ENCODE results near the gene JOSD1. TPM values are rescaled to one million over a fixed set of nuclear protein-coding genes. Genes with fewer than 3 reads are reported as not detected.

JOSD1 gene
- total and polyA plus RNA-seq, 9 of the 15 experiments (the other 6 are each of a cell fraction or from before 2014, with no cell fraction given): 8.9 to 39.1 (median 30.4) TPM

- TF ChIP-seq CTCF (IDR thresholded peaks at IDR 0.05 in 2 of 3, conservative IDR thresholded peaks at IDR 0.05 in 1 of 3; ENCODE audit: insufficient read depth in 2 of 3, low read depth in 1 of 3, low read length in 3 of 3) (no peak; a peak in 1 of 6 replicates), PHF8 (IDR thresholded peaks at IDR 0.05; ENCODE audit: borderline replicate concordance, low read length) (peak; percentile 66; the same call in 1 of the 2 replicates), NFIC (IDR thresholded peaks at IDR 0.05) (no peak), IRF9 (tag; IDR thresholded peaks at IDR 0.05) (no peak), SETDB1 (IDR thresholded peaks at IDR 0.05; ENCODE audit: low read length) (no peak), CEBPZ (IDR thresholded peaks at IDR 0.05; ENCODE audit: borderline replicate concordance, low read depth, low read length) (no peak), ETV1 (tag; conservative IDR thresholded peaks at IDR 0.05; ENCODE audit: low read depth) (no peak), HDAC1 (IDR thresholded peaks at IDR 0.05) (peak in 1 of 2 experiments; percentile 10; a peak in 1 of 4 replicates), NKRF (IDR thresholded peaks at IDR 0.05; ENCODE audit: borderline replicate concordance) (peak; percentile 57; the same call in 1 of the 2 replicates), PRDM10 (IDR thresholded peaks at IDR 0.05; ENCODE audit: partially characterized antibody) (peak; percentile 100), ZBTB43 (CRISPR knock-in tag; IDR thresholded peaks at IDR 0.05) (no peak)
Measured at GRCh38 chr22:38656256-38657044, 44.3 kb downstream of the JOSD1 start, which contains the start of the genes CBY1 and FAM227A (continued).

Data from K562 (cell line).